HG03354 (cell line): ENCODE results near the gene MRRF.

Source experiments
- ATAC-seq: cut with Tn5 transposase; IDR thresholded peaks from one replicate; pipeline ENCODE4 v1.9.1; 2021; ENCODE audit warnings: mild to moderate bottlenecking; ENCODE audit not compliant: unreplicated experiment, poor library complexity, severe bottlenecking

Gene MRRF

GRCh38 chr9:122227575-122227900, 37.1 kb upstream of the MRRF start:
- ATAC-seq: no peak

GRCh38 chr9:122228191-122228567, 36.5 kb upstream of the MRRF start:
- no peak for ATAC-seq

GRCh38 chr9:122228568-122229484, 35.9 kb upstream of the MRRF start, which contains the start of gene LHX6:
TSS of gene LHX6 (minus strand) at chr9:122228957. CDS start at chr9:122228740, 217 bp downstream.
- ATAC-seq: no peak

GRCh38 chr9:122229485-122229837, 35.2 kb upstream of the MRRF start:
- ATAC-seq: no peak

GRCh38 chr9:122232796-122233306, 31.8 kb upstream of the MRRF start:
- no peak for ATAC-seq

- ATAC-seq: no peak
These were observed 30.5 kb upstream of the MRRF start for GRCh38 chr9:122234022-122234748.

- ATAC-seq: no peak
These were observed 28.0 kb upstream of the MRRF start for GRCh38 chr9:122236681-122237080.

- no peak for ATAC-seq
These were observed 25.0 kb upstream of the MRRF start for GRCh38 chr9:122239722-122240121.

GRCh38 chr9:122244349-122244748, 20.3 kb upstream of the MRRF start:
- no peak for ATAC-seq

- no peak for ATAC-seq
These were observed 18.0 kb upstream of the MRRF start for GRCh38 chr9:122246666-122247065.

GRCh38 chr9:122248448-122248865, 16.2 kb upstream of the MRRF start:
- ATAC-seq: no peak

GRCh38 chr9:122251351-122251750, 13.3 kb upstream of the MRRF start:
- no peak for ATAC-seq

GRCh38 chr9:122252796-122253195, 11.9 kb upstream of the MRRF start:
- no peak for ATAC-seq

- no peak for ATAC-seq
These were observed 9.9 kb upstream of the MRRF start for GRCh38 chr9:122254761-122255160.

- ATAC-seq: no peak
These were observed 8.5 kb upstream of the MRRF start for GRCh38 chr9:122256206-122256605.

GRCh38 chr9:122258886-122259415, 5.7 kb upstream of the MRRF start:
- no peak for ATAC-seq

- ATAC-seq: no peak
These were observed 3.2 kb upstream of the MRRF start for GRCh38 chr9:122261469-122261881.

GRCh38 chr9:122262073-122262472, 2.6 kb upstream of the MRRF start:
- ATAC-seq: no peak

GRCh38 chr9:122263699-122264349, 858 bp upstream of the MRRF start:
- ATAC-seq: no peak
